OCI-LY1 (cell line): ENCODE data around the gene AGAP1.

Experiments used
- EZH2 ChIP-seq: fragments of 200-600 bp; sonication (generic), shearing (Covaris generic); IDR thresholded peaks from 2 replicates; pipeline ENCODE4 v1.8.0; 2017; ENCODE audit warnings: borderline replicate concordance, mixed run types, mild to moderate bottlenecking, antibody characterized with exemption, low read length, moderate library complexity, mixed read lengths
- TF ChIP-seq, protein P1 (sequence below): fragments of 200-600 bp; sonication (generic), shearing (Covaris generic); IDR thresholded peaks from 2 replicates; pipeline ENCODE4 v1.5.1; 2017; ENCODE audit warnings: mild to moderate bottlenecking, antibody characterized with exemption, low read length, moderate library complexity, mixed read lengths

DNA sequence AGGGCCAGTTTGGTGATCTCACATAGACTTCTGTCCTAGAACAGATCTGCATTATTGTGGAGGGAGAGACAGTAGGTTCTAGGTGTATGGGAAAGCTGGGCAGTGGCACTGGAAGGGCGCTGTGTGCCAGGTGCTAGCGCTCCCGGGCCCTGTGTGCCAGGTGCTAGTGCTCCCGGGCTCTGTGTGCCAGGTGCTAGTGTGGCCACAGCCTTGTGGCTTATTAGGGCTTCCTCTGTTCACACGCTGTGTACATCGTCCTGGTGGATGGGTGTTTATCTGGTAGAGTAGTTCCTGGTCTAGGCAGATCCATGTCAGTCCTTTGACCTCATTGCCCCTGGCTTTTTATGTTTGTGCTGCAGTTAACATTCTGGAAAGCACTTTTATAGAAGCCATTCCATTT is 263.4 kb downstream of the AGAP1 start:
- TF ChIP-seq, protein P1, sequence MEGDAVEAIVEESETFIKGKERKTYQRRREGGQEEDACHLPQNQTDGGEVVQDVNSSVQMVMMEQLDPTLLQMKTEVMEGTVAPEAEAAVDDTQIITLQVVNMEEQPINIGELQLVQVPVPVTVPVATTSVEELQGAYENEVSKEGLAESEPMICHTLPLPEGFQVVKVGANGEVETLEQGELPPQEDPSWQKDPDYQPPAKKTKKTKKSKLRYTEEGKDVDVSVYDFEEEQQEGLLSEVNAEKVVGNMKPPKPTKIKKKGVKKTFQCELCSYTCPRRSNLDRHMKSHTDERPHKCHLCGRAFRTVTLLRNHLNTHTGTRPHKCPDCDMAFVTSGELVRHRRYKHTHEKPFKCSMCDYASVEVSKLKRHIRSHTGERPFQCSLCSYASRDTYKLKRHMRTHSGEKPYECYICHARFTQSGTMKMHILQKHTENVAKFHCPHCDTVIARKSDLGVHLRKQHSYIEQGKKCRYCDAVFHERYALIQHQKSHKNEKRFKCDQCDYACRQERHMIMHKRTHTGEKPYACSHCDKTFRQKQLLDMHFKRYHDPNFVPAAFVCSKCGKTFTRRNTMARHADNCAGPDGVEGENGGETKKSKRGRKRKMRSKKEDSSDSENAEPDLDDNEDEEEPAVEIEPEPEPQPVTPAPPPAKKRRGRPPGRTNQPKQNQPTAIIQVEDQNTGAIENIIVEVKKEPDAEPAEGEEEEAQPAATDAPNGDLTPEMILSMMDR: no peak
- TF ChIP-seq EZH2: no peak
